Activated naive CD4-positive, alpha-beta T cell treated with anti-CD3 and anti-CD28 coated beads, Interleukin-2, amount 50 U/mL, for 24 hours (primary cell): Measurements from ENCODE around the gene TEX19.
"Not testable (repeated sequence)": the region's sequence is repeated elsewhere in the genome, so short reads cannot be mapped to it uniquely, and the experiment has no call there.

Source experiments
- H3K27ac Mint-ChIP-seq: one replicate; pipeline ENCODE4 v1.8.0; 2021; ENCODE audit warnings: mild to moderate bottlenecking, mixed read lengths
- H3K27me3 Mint-ChIP-seq: one replicate; pipeline ENCODE4 v1.8.0; 2021; ENCODE audit warnings: mixed read lengths
- H3K36me3 Mint-ChIP-seq: one replicate; pipeline ENCODE4 v1.8.0; 2021; ENCODE audit warnings: mixed read lengths
- H3K4me1 Mint-ChIP-seq: one replicate; pipeline ENCODE4 v1.8.0; 2021; ENCODE audit warnings: mixed read lengths
- H3K4me3 Mint-ChIP-seq: one replicate; pipeline ENCODE4 v1.8.0; 2021; ENCODE audit warnings: mild to moderate bottlenecking, mixed read lengths
- H3K9me3 Mint-ChIP-seq: one replicate; pipeline ENCODE4 v1.8.0; 2021; ENCODE audit warnings: mixed read lengths

TEX19 gene

DNA sequence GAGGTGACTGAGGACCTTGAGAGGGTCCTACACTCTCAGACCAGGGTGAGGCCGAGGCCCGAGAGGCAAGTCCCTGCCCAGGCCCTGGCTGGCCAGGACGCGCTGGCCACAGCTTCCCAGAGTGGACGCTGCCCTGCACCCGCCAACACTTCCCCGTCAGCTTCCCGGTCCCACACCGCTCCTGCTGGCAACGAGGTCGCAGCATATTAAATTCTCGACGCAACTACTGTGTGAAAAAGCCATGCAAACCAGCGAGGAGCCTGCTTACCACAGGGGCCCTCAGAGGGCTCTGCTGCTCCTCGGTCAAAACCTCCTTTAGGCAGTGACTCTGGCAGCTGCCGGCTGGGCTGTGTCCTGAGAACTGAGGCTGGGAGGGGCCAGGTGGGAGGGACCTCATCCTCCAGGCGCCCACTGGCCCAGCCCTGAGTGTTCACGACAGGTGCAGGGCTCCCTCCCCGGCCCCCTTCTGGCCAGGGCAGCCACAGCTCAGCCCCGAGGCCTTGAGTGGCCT lies 2.1 kb upstream of the TEX19 start:
- H3K9me3 Mint-ChIP-seq: no peaks in the 10 kb centered on the region
- no peaks in the 10 kb centered on the region for H3K36me3 Mint-ChIP-seq
- no peak overlapping the region for H3K4me3 Mint-ChIP-seq
- H3K27ac Mint-ChIP-seq: no peak overlapping the region
- peaks cover 9% of the 10 kb centered on the region for H3K4me1 Mint-ChIP-seq
- no peaks in the 10 kb centered on the region for H3K27me3 Mint-ChIP-seq

DNA sequence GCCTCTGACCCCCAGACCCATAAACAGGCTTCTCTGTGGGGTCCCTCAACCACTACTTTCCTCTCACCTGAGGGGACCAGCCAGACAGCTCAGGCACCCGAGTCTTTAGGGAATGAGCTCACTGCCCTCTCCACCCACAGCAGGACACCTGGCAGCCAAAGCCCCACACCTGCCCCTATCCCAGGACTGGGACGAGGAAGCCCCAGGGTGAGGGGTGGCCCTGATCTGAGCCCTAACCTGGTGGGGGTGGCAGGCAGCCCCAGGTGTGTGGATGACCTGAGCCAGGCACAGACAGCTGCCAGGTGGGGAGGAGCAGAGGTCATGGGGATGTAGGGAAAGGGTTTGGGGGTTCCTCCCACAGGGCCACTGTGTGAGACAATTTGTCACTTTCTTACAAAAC lies 1.7 kb upstream of the TEX19 start:
- Mint-ChIP-seq H3K9me3 (no peaks in the 10 kb centered on the region), H3K4me1 (peaks cover 9% of the 10 kb centered on the region), H3K4me3 (no peak overlapping the region), H3K27ac (no peak overlapping the region), H3K36me3 (no peaks in the 10 kb centered on the region), H3K27me3 (no peaks in the 10 kb centered on the region)

GRCh38 chr17:82359451-82360074 lies 516 bp downstream of the TEX19 start:
- H3K4me1 Mint-ChIP-seq, H3K36me3 Mint-ChIP-seq, H3K27me3 Mint-ChIP-seq, H3K4me3 Mint-ChIP-seq, H3K27ac Mint-ChIP-seq, H3K9me3 Mint-ChIP-seq: not testable (repeated sequence)

DNA sequence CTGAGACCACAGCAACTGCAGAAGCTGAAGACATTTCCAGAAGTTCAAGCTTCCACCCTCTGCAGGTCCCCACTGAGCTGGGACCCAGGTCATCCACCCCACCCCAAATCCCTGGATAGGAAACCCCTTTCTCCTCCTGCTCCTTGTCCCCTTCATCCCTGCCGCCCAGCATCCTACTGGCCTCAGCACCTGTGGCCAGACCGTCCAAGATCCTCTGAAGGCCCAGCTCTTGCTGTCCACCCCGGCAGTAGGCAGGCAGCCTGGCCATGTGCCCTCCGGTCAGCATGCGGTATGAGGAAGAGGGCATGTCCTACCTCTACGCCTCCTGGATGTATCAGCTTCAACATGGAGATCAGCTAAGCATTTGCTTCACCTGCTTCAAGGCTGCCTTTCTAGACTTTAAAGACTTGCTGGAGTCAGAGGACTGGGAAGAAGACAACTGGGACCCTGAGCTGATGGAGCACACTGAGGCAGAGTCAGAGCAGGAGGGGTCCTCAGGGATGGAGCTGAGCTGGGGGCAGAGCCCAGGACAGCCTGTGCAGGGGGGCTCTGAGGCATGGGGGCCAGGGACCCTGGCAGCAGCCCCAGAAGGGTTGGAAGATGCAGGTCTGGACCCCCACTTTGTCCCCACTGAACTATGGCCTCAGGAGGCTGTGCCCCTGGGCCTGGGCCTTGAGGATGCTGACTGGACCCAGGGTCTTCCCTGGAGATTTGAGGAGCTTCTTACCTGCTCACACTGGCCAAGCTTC lies 3.0 kb downstream of the TEX19 start:
- H3K4me3 Mint-ChIP-seq: no peak overlapping the region
- no peaks in the 10 kb centered on the region for H3K9me3 Mint-ChIP-seq
- H3K27ac Mint-ChIP-seq: no peak overlapping the region
- H3K4me1 Mint-ChIP-seq: peaks cover 9% of the 10 kb centered on the region
- H3K27me3 Mint-ChIP-seq: no peaks in the 10 kb centered on the region
- H3K36me3 Mint-ChIP-seq: no peaks in the 10 kb centered on the region

DNA sequence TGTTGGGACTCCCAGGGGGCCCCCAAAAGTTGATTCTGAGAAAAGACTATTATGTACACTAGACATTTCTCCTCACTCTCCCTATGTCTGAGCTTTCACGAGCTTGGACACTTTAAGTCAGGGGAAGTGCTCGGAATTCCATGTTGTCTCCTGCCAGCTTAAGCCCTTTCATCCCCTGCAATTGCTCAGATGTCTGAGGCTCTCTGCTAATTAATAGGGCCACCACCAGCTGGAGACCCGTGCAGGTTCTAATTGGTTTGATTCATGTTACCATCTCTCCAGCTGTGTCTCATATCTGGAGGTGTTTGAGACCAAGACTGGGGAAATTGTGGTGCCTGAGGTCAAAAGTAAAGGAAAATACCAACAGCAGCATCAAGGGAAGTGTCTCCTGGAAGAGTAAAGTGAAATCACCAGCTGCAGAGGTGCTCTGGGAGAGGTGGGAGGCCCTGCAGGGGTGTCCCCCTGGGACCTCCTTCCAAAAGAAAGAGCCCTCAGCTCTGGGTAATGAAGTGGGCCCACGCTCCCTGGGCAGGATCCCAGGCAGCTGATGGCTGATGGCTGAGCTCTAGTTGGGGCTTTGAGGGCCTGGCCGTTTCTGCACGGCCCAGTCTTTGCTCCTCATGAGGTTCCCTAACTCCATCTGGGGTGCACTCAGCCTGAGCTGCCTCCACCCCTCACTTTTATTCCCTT lies 6.7 kb downstream of the TEX19 start:
- H3K4me1 Mint-ChIP-seq: peaks cover 4% of the 10 kb centered on the region
- no peaks in the 10 kb centered on the region for H3K36me3 Mint-ChIP-seq
- no peak overlapping the region for H3K27ac Mint-ChIP-seq
- no peak overlapping the region for H3K4me3 Mint-ChIP-seq
- no peaks in the 10 kb centered on the region for H3K9me3 Mint-ChIP-seq
- H3K27me3 Mint-ChIP-seq: peaks cover 5% of the 10 kb centered on the region

GRCh38 chr17:82366749-82367148 lies 7.7 kb downstream of the TEX19 start:
- H3K27ac Mint-ChIP-seq: no peak overlapping the region
- no peak overlapping the region for H3K4me3 Mint-ChIP-seq
- peaks cover 10% of the 10 kb centered on the region for H3K27me3 Mint-ChIP-seq
- no peaks in the 10 kb centered on the region for H3K36me3 Mint-ChIP-seq
- H3K9me3 Mint-ChIP-seq: no peaks in the 10 kb centered on the region
- peaks cover 9% of the 10 kb centered on the region for H3K4me1 Mint-ChIP-seq

- Mint-ChIP-seq H3K9me3 (no peaks in the 10 kb centered on the region), H3K27ac (no peak overlapping the region), H3K27me3 (peaks cover 13% of the 10 kb centered on the region), H3K36me3 (no peaks in the 10 kb centered on the region), H3K4me1 (peaks cover 11% of the 10 kb centered on the region), H3K4me3 (no peak overlapping the region)
Observed at GRCh38 chr17:82367724-82368524, 8.9 kb downstream of the TEX19 start.

DNA sequence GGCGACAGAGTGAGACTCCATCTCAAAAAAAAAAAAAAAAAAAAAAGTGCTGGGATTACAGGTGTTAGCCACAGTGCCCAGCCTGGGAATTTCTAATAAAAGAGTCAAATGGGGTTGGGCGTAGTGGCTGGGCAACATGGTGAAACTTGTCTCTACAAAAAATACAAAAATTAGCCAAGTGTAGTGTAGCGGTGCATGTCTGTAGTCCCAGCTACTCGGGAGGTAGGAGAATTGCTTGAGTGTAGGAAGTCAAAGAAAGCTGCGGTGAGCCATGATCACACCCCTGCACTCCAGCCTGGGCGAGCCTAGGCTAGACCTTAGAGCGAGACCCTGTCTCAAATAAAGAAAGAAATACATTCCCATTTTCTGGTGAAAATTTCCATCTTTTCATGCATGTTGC lies 10.2 kb downstream of the TEX19 start:
- no peak overlapping the region for H3K4me3 Mint-ChIP-seq
- H3K27me3 Mint-ChIP-seq: peaks cover 20% of the 10 kb centered on the region
- H3K27ac Mint-ChIP-seq: no peak overlapping the region
- H3K4me1 Mint-ChIP-seq: peaks cover 14% of the 10 kb centered on the region
- no peaks in the 10 kb centered on the region for H3K36me3 Mint-ChIP-seq
- H3K9me3 Mint-ChIP-seq: no peaks in the 10 kb centered on the region

- H3K27ac Mint-ChIP-seq: peak overlapping the region; percentile 55
- peaks cover 20% of the 10 kb centered on the region for H3K27me3 Mint-ChIP-seq
- no peaks in the 10 kb centered on the region for H3K36me3 Mint-ChIP-seq
- H3K4me3 Mint-ChIP-seq: peak overlapping the region; percentile 84
- H3K9me3 Mint-ChIP-seq: no peaks in the 10 kb centered on the region
- peaks cover 14% of the 10 kb centered on the region for H3K4me1 Mint-ChIP-seq
Observed at GRCh38 chr17:82370471-82371332, 11.7 kb downstream of the TEX19 start.

DNA sequence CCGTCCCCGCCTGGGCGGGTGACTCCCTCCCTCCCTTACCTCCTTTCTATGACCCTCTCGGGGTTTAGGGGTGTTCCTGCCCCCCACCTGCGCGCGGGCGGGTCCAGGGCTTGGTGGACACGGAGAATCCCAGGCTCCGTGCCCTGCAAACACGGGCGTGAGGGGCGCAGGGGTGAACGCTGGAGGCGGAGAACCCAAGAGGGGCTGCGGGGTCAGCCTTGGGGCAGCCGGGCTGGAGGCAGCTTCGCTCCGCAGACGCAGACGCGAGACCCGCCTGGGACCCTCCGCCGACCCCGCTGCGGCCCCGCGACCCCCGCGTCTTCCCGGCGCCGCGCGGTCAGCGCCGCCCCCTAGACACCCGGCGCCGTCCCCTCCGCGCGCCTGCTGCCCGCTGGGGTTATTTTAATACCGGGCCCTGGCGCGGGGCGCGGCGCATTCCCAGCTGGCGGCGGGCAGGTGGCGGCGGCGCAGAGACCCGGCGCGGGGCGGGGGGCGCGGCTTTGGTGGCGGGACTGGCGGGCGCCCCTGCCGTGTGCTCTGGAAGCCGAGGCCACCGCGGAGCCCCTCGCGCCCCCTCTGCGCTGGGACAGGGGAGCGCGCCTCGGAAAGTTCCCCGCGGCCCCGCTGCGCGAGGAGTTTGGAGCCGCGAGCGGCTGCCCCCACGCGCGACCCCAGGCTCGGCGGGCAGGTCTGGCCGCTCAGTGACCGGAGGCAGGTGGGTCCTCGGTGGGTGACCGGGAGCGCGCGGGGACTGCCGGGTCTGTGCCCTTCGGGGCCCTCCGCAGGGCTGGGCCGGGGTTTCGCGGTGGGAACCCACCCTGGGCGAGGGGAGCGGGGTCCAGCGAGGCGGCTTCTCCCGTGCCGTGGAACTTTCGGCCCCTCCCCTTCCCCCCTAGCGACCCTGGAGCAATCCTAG lies 12.5 kb downstream of the TEX19 start, which contains the start of gene UTS2R:
UTS2R (plus strand) TSS at position 433 of the 916 bp plus-strand sequence. CDS start 2,560 bp downstream, outside the sequence.
- Mint-ChIP-seq H3K9me3 (no peaks in the 10 kb centered on the region), H3K27me3 (peaks cover 23% of the 10 kb centered on the region), H3K36me3 (no peaks in the 10 kb centered on the region), H3K4me3 (peak within 1 kb of the TSS; percentile 84), H3K27ac (peak within 1 kb of the TSS; percentile 55), H3K4me1 (peaks cover 14% of the 10 kb centered on the region)

- Mint-ChIP-seq H3K4me3 (peak overlapping the region; percentile 58), H3K27ac (no peak overlapping the region), H3K9me3 (no peaks in the 10 kb centered on the region), H3K27me3 (peaks cover 24% of the 10 kb centered on the region), H3K4me1 (peaks cover 14% of the 10 kb centered on the region), H3K36me3 (no peaks in the 10 kb centered on the region)
Observed at GRCh38 chr17:82372249-82373071, 13.4 kb downstream of the TEX19 start.

GRCh38 chr17:82373072-82373452 lies 14.0 kb downstream of the TEX19 start:
- H3K36me3 Mint-ChIP-seq, H3K9me3 Mint-ChIP-seq, H3K27ac Mint-ChIP-seq: not testable (repeated sequence)
- peaks cover 14% of the 10 kb centered on the region for H3K4me1 Mint-ChIP-seq
- peak overlapping the region; percentile 9 for H3K4me3 Mint-ChIP-seq
- H3K27me3 Mint-ChIP-seq: peaks cover 24% of the 10 kb centered on the region
